Measurements from ENCODE around the gene CD47. TPM values are rescaled to one million over a fixed set of nuclear protein-coding genes. Genes with fewer than 3 reads are reported as not detected.

The CD47 gene
- total RNA-seq, 1 experiment from 2014 or later, result 42.5 TPM

DNA sequence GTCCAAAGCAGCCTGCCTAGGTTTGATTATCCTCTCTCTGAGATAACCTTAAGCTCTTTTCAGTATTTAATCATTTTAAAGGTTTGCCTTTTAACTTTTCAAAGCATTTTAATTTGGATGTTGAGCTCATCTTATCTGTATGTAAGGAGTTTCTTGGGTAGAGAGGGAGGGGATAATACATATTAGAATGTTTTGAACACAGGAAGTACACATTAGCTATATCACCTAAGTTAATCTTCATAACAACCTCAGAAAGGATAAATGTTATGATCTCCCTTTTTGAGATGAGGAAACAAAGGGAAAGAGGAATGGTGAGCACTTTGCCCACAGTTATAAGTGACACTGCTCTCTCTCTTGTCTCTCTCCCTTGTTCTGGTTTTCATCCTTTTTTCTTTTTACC, 2.2 kb upstream of the CD47 start:
- Histone ChIP-seq H3K79me2 (ENCODE audit: insufficient read depth, low read length) (peaks cover 20% of the 10 kb centered on the region), H3K27me3 (ENCODE audit: insufficient read depth, low read length) (no peaks in the 10 kb centered on the region), H2AFZ (ENCODE audit: low read depth, low read length, poor library complexity, severe bottlenecking) (no peak overlapping the region), H4K20me1 (ENCODE audit: insufficient read depth) (no peaks in the 10 kb centered on the region), H3K27ac (ENCODE audit: low read depth, low read length) (no peak overlapping the region), H3K9ac (ENCODE audit: low read length) (no peak overlapping the region), H3K4me1 (ENCODE audit: control insufficient read depth in 1 of 2, insufficient read depth in 2 of 2, low read length in 2 of 2) (peaks cover 0 to 19% of the 10 kb centered on the region in 2 experiments; a peak in 2 of 4 replicates), H3K4me3 (replicated peaks in 1 of 2; ENCODE audit: low read depth in 1 of 2, low read length in 2 of 2) (no peak overlapping the region), H3K4me2 (ENCODE audit: low read length) (no peak overlapping the region), H3K9me2 (ENCODE audit: insufficient read depth) (no peaks in the 10 kb centered on the region), H3K36me3 (ENCODE audit: control insufficient read depth in 1 of 2, insufficient read depth in 2 of 2, low read length in 2 of 2) (no peaks in the 10 kb centered on the region), H3K9me3 (ENCODE audit: control insufficient read depth in 1 of 2, insufficient read depth in 1 of 2, low read depth in 1 of 2, low read length in 2 of 2) (no peaks in the 10 kb centered on the region)
- RAD21 ChIA-PET (ENCODE audit: low non-redundant PET in 1 of 2, low total read pairs in 2 of 2, uncharacterized antibody in 2 of 2, unreplicated experiment in 2 of 2), result no interaction called here
- BruUV-seq (replicated peaks), result no TSS peak
- ATAC-seq, result no peak
- POLR2A ChIA-PET, result no interaction called here
- CTCF ChIA-PET, result no interaction called here
- no peak for TF ChIP-seq CBX3 (IDR thresholded peaks at IDR 0.05; ENCODE audit: low read depth)
- no peak for TF ChIP-seq POLR2A (IDR thresholded peaks at IDR 0.05; ENCODE audit: borderline replicate concordance, extremely low read depth, insufficient read depth, insufficient read length)
- no peak for TF ChIP-seq SP1 (IDR thresholded peaks at IDR 0.05; ENCODE audit: low read depth)
- TF ChIP-seq, protein P1, sequence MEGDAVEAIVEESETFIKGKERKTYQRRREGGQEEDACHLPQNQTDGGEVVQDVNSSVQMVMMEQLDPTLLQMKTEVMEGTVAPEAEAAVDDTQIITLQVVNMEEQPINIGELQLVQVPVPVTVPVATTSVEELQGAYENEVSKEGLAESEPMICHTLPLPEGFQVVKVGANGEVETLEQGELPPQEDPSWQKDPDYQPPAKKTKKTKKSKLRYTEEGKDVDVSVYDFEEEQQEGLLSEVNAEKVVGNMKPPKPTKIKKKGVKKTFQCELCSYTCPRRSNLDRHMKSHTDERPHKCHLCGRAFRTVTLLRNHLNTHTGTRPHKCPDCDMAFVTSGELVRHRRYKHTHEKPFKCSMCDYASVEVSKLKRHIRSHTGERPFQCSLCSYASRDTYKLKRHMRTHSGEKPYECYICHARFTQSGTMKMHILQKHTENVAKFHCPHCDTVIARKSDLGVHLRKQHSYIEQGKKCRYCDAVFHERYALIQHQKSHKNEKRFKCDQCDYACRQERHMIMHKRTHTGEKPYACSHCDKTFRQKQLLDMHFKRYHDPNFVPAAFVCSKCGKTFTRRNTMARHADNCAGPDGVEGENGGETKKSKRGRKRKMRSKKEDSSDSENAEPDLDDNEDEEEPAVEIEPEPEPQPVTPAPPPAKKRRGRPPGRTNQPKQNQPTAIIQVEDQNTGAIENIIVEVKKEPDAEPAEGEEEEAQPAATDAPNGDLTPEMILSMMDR (IDR thresholded peaks at IDR 0.05 in 2 of 3, conservative IDR thresholded peaks at IDR 0.05 in 1 of 3; ENCODE audit: borderline replicate concordance in 1 of 3, insufficient read depth in 1 of 3, low read depth in 2 of 3, low read length in 2 of 3), result no peak
- TF ChIP-seq JUND (IDR thresholded peaks at IDR 0.05), result no peak
- TF ChIP-seq RAD21 (IDR thresholded peaks at IDR 0.05; ENCODE audit: low read depth), result no peak
- TF ChIP-seq, protein P2, sequence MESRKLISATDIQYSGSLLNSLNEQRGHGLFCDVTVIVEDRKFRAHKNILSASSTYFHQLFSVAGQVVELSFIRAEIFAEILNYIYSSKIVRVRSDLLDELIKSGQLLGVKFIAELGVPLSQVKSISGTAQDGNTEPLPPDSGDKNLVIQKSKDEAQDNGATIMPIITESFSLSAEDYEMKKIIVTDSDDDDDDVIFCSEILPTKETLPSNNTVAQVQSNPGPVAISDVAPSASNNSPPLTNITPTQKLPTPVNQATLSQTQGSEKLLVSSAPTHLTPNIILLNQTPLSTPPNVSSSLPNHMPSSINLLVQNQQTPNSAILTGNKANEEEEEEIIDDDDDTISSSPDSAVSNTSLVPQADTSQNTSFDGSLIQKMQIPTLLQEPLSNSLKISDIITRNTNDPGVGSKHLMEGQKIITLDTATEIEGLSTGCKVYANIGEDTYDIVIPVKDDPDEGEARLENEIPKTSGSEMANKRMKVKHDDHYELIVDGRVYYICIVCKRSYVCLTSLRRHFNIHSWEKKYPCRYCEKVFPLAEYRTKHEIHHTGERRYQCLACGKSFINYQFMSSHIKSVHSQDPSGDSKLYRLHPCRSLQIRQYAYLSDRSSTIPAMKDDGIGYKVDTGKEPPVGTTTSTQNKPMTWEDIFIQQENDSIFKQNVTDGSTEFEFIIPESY (IDR thresholded peaks at IDR 0.05; ENCODE audit: extremely low read depth, insufficient replicate concordance, low read length), result no peak
- TF ChIP-seq EZH2 (IDR thresholded peaks at IDR 0.05), result no peak
- DNase-seq (ENCODE audit: low read depth, low spot score), result no peak
- intact Hi-C loops (cut with micrococcal nuclease), result loop anchor here (5.0 kb wide), 1 partner anchor 166 kb away; no protein-coding TSS in a partner anchor
